ENCODE data around the gene PAXX.
A peak's percentile ranks its signal among the peaks of the same experiment; 100 is the strongest.

The PAXX gene

GRCh38 chr9:136972743-136973142 is 19.5 kb upstream of the PAXX start:
- no peak for FAIRE-seq
- no peak for TF ChIP-seq POLR2A (IDR thresholded peaks at IDR 0.05; ENCODE audit: low read depth, low read length)
- TF ChIP-seq SPI1 (IDR thresholded peaks at IDR 0.05; ENCODE audit: low read depth, low read length) = no peak
- no peak for TF ChIP-seq PAX5 (IDR thresholded peaks at IDR 0.05; ENCODE audit: insufficient read depth, low read length, severe bottlenecking)
- TF ChIP-seq POU2F2 (IDR thresholded peaks at IDR 0.05; ENCODE audit: low read depth, low read length) = no peak
- no peak for TF ChIP-seq TAF1 (IDR thresholded peaks at IDR 0.05; ENCODE audit: low read depth, low read length)
- TF ChIP-seq POLR2AphosphoS5 (IDR thresholded peaks at IDR 0.05; ENCODE audit: low read depth, low read length) = no peak
- DNase-seq (ENCODE audit: insufficient read length, low spot score) = no peak

DNA sequence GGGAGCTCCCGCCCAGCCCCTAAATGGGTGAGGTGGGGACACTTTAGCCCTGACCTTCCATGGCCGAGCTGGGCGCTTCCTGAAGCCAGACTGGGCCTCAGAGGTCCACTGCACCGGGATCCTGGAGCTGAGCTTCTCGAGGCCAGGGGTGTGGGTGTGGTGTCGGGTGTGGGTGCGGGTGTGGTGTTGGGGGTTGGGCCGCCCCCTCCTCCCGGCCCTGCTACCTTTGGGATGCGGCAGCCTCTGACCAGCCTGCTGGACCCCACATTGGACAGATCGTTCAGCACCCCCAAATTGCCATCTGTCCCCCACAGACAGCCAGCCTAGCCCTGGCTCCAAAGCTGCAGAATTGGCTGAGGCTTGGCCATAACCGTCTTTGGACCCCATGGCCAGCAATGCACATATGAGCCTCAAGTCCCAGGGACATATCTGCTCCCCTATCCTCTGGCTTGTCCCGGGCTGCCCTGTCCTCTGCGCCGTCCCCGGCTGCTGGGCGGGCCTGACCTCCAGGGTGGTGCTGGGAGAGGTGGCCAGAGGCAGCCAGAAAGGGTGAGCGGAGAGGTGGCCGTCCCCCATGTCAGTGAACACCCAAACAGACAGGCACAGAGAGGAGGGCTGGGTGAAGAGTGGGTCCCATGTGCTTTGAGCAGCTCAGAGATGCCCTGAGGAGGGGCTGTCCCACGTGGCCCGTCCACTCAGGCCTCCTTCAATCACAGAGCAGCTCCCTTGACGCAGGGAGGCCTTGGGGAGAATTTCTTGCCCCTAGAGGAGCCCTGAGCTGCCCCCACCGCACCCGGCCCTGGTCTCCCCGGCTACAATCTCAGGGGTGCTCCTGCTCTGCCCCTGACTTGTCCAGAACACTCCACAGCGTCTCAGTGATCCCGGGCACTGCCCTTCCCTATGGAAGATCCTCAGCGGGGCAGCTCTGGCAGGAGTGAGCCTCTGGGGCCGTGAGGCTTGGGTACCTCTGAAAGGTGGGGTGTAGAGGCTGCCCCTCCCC is 18.3 kb upstream of the PAXX start:
- FAIRE-seq (no peak), DNase-seq (ENCODE audit: insufficient read length, low spot score) (no peak)
- TF ChIP-seq POLR2AphosphoS5 (IDR thresholded peaks at IDR 0.05; ENCODE audit: low read depth, low read length) (no peak), SPI1 (IDR thresholded peaks at IDR 0.05; ENCODE audit: low read depth, low read length) (no peak), TAF1 (IDR thresholded peaks at IDR 0.05; ENCODE audit: low read depth, low read length) (no peak), POLR2A (IDR thresholded peaks at IDR 0.05; ENCODE audit: low read depth, low read length) (no peak), POU2F2 (IDR thresholded peaks at IDR 0.05; ENCODE audit: low read depth, low read length) (no peak), PAX5 (IDR thresholded peaks at IDR 0.05; ENCODE audit: insufficient read depth, low read length, severe bottlenecking) (no peak)

DNA sequence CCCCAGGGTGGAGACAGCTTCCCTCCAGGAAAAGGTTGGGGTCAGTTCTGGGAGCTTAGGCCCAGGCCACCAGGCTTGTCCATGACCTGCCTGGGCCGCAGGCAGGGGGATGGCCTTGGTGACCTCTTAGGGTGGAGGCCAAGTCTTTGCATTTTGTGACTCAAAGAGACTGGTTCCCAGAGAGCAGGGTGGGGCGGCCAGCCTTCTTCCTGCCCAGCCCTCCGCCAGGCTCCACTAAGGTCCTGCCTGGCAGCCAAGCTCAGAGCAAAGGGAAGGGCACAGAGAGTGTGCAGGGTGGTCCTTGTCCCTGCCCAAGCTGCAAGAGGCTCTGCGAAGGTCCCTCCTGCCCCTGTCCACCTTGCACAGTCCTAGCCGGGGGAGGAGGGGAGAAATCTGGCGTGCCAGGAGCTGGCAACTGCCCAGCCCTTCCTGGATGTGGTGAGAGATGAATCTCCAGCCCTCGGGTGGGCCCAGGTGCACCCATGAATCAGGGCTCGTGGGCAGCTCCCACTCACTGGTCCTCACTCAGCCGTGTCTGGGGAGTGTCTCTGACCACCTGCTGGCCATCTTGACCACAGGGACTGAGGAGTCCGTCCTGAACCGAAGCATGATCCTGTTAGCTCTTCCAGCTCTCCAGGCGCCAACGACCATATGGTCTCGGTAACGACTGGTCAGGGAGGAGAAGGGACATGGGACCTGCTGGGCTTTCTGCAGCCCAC is 17.2 kb upstream of the PAXX start:
- TF ChIP-seq POLR2A (IDR thresholded peaks at IDR 0.05; ENCODE audit: low read depth, low read length) (no peak), POU2F2 (IDR thresholded peaks at IDR 0.05; ENCODE audit: low read depth, low read length) (no peak), PAX5 (IDR thresholded peaks at IDR 0.05; ENCODE audit: insufficient read depth, low read length, severe bottlenecking) (no peak), TAF1 (IDR thresholded peaks at IDR 0.05; ENCODE audit: low read depth, low read length) (no peak), POLR2AphosphoS5 (IDR thresholded peaks at IDR 0.05; ENCODE audit: low read depth, low read length) (no peak), SPI1 (IDR thresholded peaks at IDR 0.05; ENCODE audit: low read depth, low read length) (no peak)
- FAIRE-seq (no peak), DNase-seq (ENCODE audit: insufficient read length, low spot score) (no peak)

GRCh38 chr9:136975644-136976043 is 16.6 kb upstream of the PAXX start:
- DNase-seq (ENCODE audit: insufficient read length, low spot score) = no peak
- no peak for FAIRE-seq

GRCh38 chr9:136977223-136977622 is 15.0 kb upstream of the PAXX start, which contains the start of gene PTGDS:
TSS of gene PTGDS (plus strand) at chr9:136977504. CDS start at chr9:136977579, 75 bp downstream.
- TF ChIP-seq POLR2AphosphoS5 (IDR thresholded peaks at IDR 0.05; ENCODE audit: low read depth, low read length) = no peak
- no peak for DNase-seq (ENCODE audit: insufficient read length, low spot score)
- FAIRE-seq = no peak

More at GRCh38 chr9:136975644-136976043, 16.6 kb upstream of the PAXX start:
- TF ChIP-seq PAX5 (IDR thresholded peaks at IDR 0.05; ENCODE audit: insufficient read depth, low read length, severe bottlenecking) = no peak
- TF ChIP-seq POU2F2 (IDR thresholded peaks at IDR 0.05; ENCODE audit: low read depth, low read length) = no peak
- TF ChIP-seq POLR2AphosphoS5 (IDR thresholded peaks at IDR 0.05; ENCODE audit: low read depth, low read length) = no peak
- no peak for TF ChIP-seq SPI1 (IDR thresholded peaks at IDR 0.05; ENCODE audit: low read depth, low read length)
- TF ChIP-seq POLR2A (IDR thresholded peaks at IDR 0.05; ENCODE audit: low read depth, low read length) = no peak
- no peak for TF ChIP-seq TAF1 (IDR thresholded peaks at IDR 0.05; ENCODE audit: low read depth, low read length)

DNA sequence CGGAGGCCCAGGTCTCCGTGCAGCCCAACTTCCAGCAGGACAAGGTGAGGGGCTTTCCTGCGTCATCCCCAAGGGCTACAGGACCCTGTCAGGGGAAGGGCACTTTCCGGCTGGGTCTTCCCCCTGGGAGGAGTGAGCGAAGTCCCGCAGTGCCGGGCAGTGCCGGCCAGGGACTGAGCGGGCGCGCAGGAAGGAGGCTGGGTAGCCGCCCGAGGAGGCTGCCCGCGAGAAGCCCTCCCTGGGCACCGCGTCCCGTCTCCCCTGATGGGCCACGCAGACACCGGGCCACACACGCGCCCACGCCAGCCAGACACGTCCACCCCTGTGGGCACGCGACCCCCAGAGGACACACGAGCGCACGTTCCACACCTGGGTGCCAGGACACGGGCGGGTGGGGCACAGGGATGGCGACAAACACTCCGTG is 14.6 kb upstream of the PAXX start:
- TF ChIP-seq POU2F2 (IDR thresholded peaks at IDR 0.05; ENCODE audit: low read depth, low read length) = no peak
- no peak for TF ChIP-seq SPI1 (IDR thresholded peaks at IDR 0.05; ENCODE audit: low read depth, low read length)
- TF ChIP-seq POLR2A (IDR thresholded peaks at IDR 0.05; ENCODE audit: low read depth, low read length) = no peak
- TF ChIP-seq PAX5 (IDR thresholded peaks at IDR 0.05; ENCODE audit: insufficient read depth, low read length, severe bottlenecking) = no peak
- no peak for TF ChIP-seq POLR2AphosphoS5 (IDR thresholded peaks at IDR 0.05; ENCODE audit: low read depth, low read length)
- no peak for TF ChIP-seq TAF1 (IDR thresholded peaks at IDR 0.05; ENCODE audit: low read depth, low read length)
- DNase-seq (ENCODE audit: insufficient read length, low spot score) (no peak), FAIRE-seq (no peak)

DNA sequence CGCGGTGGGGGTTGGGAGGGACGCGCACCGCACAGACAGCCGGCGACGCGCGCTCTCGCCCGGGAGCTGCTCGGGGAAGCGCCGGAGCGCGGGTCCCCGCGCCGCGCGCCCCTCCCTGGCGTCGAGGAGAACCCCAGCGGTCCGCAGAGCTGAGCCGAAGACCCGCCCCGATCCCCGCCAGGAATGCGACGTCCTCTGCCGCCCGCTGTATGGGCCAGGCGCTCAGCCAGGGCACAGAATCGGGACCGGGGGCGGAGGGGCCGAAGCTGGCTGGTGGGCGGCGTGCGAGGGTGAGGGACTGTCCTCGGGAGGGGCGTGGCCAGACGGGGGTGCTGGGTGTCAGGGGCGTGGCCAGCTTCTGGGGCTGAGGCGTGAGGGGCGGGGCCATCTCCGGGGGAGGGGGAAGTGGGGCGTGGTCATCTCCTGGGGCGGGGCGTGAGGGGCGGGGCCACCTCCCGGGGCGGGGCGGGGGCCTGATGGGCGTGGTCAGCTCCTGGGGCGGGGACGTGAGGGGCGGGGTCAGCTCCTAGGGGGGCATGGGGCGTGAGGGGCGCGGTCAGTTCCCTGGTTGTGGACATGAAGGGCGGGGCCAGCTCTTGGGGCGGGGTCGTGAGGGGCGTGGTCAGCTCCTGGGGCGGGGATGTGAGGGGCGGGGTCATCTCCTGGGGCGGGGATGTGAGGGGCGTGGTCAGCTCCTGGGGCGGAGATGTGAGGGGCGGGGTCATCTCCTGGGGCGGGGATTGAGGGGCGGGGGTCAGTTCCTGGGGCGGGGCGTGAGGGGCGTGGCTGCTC is 14.0 kb upstream of the PAXX start:
- peak; percentile 85 for DNase-seq (ENCODE audit: insufficient read length, low spot score)
- peak; percentile 45 for FAIRE-seq
- TF ChIP-seq POU2F2 (IDR thresholded peaks at IDR 0.05; ENCODE audit: low read depth, low read length) = no peak
- TF ChIP-seq POLR2A (IDR thresholded peaks at IDR 0.05; ENCODE audit: low read depth, low read length) = no peak
- TF ChIP-seq PAX5 (IDR thresholded peaks at IDR 0.05; ENCODE audit: insufficient read depth, low read length, severe bottlenecking) = no peak
- TF ChIP-seq POLR2AphosphoS5 (IDR thresholded peaks at IDR 0.05; ENCODE audit: low read depth, low read length) = no peak

DNA sequence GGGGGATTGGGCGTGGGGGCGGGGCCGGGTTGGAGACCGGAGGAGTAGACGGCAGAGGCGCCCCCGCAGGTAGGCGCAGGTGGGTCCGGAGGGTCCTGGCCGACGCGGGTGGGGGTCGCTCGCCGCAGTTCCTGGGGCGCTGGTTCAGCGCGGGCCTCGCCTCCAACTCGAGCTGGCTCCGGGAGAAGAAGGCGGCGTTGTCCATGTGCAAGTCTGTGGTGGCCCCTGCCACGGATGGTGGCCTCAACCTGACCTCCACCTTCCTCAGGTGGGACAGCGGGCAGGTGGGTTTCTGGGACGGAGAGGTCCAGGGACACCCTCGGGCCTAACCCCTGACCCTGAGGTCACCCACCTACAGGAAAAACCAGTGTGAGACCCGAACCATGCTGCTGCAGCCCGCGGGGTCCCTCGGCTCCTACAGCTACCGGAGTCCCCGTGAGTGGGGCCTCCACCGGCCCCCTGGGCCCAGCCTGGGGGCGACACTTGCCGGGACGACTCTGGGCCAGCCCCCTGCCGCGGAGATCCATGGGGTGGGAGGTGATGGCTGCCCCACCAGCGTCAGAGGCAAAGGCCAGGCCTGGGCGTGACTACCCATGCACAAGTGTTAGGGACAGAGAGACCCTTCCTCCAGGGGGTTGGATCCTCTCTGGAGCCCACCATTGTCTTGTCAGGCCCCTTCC is 13.2 kb upstream of the PAXX start:
- FAIRE-seq (no peak), DNase-seq (ENCODE audit: insufficient read length, low spot score) (no peak)
- TF ChIP-seq POU2F2 (IDR thresholded peaks at IDR 0.05; ENCODE audit: low read depth, low read length) (no peak), POLR2A (IDR thresholded peaks at IDR 0.05; ENCODE audit: low read depth, low read length) (no peak), SPI1 (IDR thresholded peaks at IDR 0.05; ENCODE audit: low read depth, low read length) (no peak), PAX5 (IDR thresholded peaks at IDR 0.05; ENCODE audit: insufficient read depth, low read length, severe bottlenecking) (no peak), POLR2AphosphoS5 (IDR thresholded peaks at IDR 0.05; ENCODE audit: low read depth, low read length) (no peak), TAF1 (IDR thresholded peaks at IDR 0.05; ENCODE audit: low read depth, low read length) (no peak)

All from GM12891 (cell line).